Stimulated activated CD8-positive, alpha-beta memory T cell treated with anti-CD3 and anti-CD28 coated beads, Interleukin-15, amount 100 ng/mL, for 48 hours (primary cell): ENCODE data around the gene ERO1A.
A peak's percentile ranks its signal among the peaks of the same experiment; 100 is the strongest.

Source experiments
- DNase-seq, 2 donors: peaks; one replicate each; pipeline ENCODE4 v3.0.0-alpha.2; 2020; ENCODE audit warnings: low read depth in 2 of 2

ERO1A gene

GRCh38 chr14:52694761-52695480, 437 bp downstream of the ERO1A start:
- DNase-seq = peak; percentile 33 to 47

- no peak for DNase-seq
These were observed 1.8 kb downstream of the ERO1A start for GRCh38 chr14:52693532-52693931.

GRCh38 chr14:52693036-52693435, 2.3 kb downstream of the ERO1A start:
- DNase-seq = no peak

- DNase-seq = no peak
These were observed 3.0 kb downstream of the ERO1A start for GRCh38 chr14:52692248-52692962.

GRCh38 chr14:52690983-52691760, 4.2 kb downstream of the ERO1A start:
- no peak for DNase-seq

GRCh38 chr14:52686176-52686575, 9.2 kb downstream of the ERO1A start:
- no peak for DNase-seq

- no peak for DNase-seq
These were observed 11.3 kb downstream of the ERO1A start for GRCh38 chr14:52683985-52684520.

- no peak for DNase-seq
These were observed 16.8 kb downstream of the ERO1A start for GRCh38 chr14:52678591-52678990.

GRCh38 chr14:52663850-52664249, 31.5 kb downstream of the ERO1A start:
- DNase-seq = no peak

- DNase-seq = no peak
These were observed 34.0 kb downstream of the ERO1A start for GRCh38 chr14:52661314-52661713.

GRCh38 chr14:52660832-52661231, 34.5 kb downstream of the ERO1A start:
- no peak for DNase-seq

GRCh38 chr14:52660325-52660724, 35.0 kb downstream of the ERO1A start:
- no peak for DNase-seq

- no peak for DNase-seq
These were observed 38.5 kb downstream of the ERO1A start for GRCh38 chr14:52656905-52657304.

GRCh38 chr14:52650774-52651173, 44.6 kb downstream of the ERO1A start:
- no peak for DNase-seq

- no peak for DNase-seq
These were observed 45.8 kb downstream of the ERO1A start for GRCh38 chr14:52649511-52649910.

GRCh38 chr14:52641745-52642144, 53.6 kb downstream of the ERO1A start:
- DNase-seq = no peak

- peak in 1 of 2 donors; percentile 8 for DNase-seq
These were observed 55.2 kb downstream of the ERO1A start for GRCh38 chr14:52640137-52640536.

- no peak for DNase-seq
These were observed 75.7 kb downstream of the ERO1A start for GRCh38 chr14:52619687-52620086.

- no peak for DNase-seq
These were observed 76.8 kb downstream of the ERO1A start for GRCh38 chr14:52618602-52619001.

- DNase-seq = no peak
These were observed 85.2 kb downstream of the ERO1A start for GRCh38 chr14:52610187-52610586.

- DNase-seq = no peak
These were observed 85.8 kb downstream of the ERO1A start for GRCh38 chr14:52609445-52610044.

GRCh38 chr14:52607061-52607460, 88.3 kb downstream of the ERO1A start:
- DNase-seq = no peak
